ENCODE results near the gene ELOB.

Gene ELOB

DNA sequence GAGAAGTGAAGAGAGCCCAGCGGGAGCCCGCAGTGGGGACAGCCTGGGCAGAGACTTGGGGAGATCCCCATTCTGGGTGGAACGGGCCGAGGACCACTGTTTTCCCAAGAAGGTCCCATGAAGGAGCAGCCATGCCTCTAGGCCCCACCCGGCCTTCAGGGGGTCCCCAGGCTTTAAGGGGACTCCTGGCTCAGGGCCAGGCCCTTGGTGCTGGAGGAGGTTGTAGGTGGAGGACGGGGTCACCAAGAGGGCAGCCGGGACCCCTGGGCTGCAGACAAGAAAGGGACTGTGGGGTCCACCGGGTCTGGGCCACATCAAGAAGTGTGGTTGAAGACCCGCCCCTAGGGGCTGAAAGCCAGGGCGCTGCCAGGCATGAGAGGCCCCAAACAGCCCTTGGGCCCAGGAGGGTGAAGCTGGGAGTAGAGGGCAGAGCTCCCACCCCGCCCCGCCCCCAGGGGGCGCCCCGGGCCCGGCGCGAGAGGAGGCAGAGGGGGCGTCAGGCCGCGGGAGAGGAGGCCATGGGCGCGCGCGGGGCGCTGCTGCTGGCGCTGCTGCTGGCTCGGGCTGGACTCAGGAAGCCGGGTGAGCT is 39.8 kb upstream of the ELOB start, which contains the start of gene PRSS21:
Gene PRSS21, plus strand, starts transcription at position 487 of the 589 bp plus-strand sequence. Its CDS starts 32 bp downstream, at position 519.
- ChIA-PET POLR2A (no interaction called here), CTCF (no interaction called here)
- no peaks in the 10 kb centered on the region for H3K4me1 ChIP-seq (ENCODE audit: control insufficient read depth, insufficient read depth, low read length)
- H3K36me3 ChIP-seq (ENCODE audit: control insufficient read depth in 2 of 2, insufficient read depth in 1 of 2, low read length in 2 of 2): no peaks in the 10 kb centered on the region
- TF ChIP-seq, protein P1, sequence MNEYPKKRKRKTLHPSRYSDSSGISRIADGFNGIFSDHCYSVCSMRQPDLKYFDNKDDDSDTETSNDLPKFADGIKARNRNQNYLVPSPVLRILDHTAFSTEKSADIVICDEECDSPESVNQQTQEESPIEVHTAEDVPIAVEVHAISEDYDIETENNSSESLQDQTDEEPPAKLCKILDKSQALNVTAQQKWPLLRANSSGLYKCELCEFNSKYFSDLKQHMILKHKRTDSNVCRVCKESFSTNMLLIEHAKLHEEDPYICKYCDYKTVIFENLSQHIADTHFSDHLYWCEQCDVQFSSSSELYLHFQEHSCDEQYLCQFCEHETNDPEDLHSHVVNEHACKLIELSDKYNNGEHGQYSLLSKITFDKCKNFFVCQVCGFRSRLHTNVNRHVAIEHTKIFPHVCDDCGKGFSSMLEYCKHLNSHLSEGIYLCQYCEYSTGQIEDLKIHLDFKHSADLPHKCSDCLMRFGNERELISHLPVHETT (tag by site-specific recombination; IDR thresholded peaks at IDR 0.05): no peak
- no peak within 1 kb of the TSS for H3K27ac ChIP-seq (ENCODE audit: extremely low read depth, low read depth, low read length)
- H3K4me3 ChIP-seq (ENCODE audit: low read depth, low read length): no peak within 1 kb of the TSS
- H3K9me3 ChIP-seq (ENCODE audit: control insufficient read depth, insufficient read depth, low read depth, low read length): no peaks in the 10 kb centered on the region

DNA sequence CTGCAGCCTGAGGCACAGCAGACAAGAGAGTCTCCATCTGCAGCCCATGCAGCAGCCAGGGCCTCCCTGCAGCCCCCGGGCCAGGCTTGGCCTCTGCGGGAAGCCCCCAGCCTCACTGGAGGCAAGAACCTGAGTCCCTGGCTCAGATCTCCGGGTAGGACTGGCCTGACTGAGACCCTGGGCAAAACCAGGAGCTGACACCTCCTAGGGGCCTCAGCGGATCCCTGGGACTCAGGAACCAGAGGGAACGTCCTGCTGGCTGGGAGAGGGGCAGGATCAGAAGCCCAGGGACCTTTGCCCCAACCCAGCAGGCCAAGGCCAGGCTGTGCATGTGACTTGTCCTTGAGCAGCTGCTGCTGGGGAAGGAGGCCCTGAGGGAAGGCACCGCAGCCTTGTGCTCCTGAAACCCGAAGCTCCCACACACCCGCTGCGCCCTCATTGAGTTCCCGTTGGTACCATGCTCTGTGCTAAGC is 38.3 kb upstream of the ELOB start:
- CTCF ChIA-PET: interaction anchor here (1.0 kb wide), 1 partner anchor 23 kb away, joined by 4 read pairs; no protein-coding TSS in a partner anchor
- Histone ChIP-seq H3K4me1 (ENCODE audit: control insufficient read depth, insufficient read depth, low read length) (no peaks in the 10 kb centered on the region), H3K9me3 (ENCODE audit: control insufficient read depth, insufficient read depth, low read depth, low read length) (no peaks in the 10 kb centered on the region), H3K27ac (ENCODE audit: extremely low read depth, low read depth, low read length) (no peak overlapping the region), H3K4me3 (ENCODE audit: low read depth, low read length) (no peak overlapping the region), H3K36me3 (ENCODE audit: control insufficient read depth in 2 of 2, insufficient read depth in 1 of 2, low read length in 2 of 2) (no peaks in the 10 kb centered on the region)
- TF ChIP-seq ZNF658 (tag by site-specific recombination; IDR thresholded peaks at IDR 0.05) (no peak), ZNF510 (tag by site-specific recombination; IDR thresholded peaks at IDR 0.05; ENCODE audit: insufficient replicate concordance) (no peak), KLF16 (tag by site-specific recombination; IDR thresholded peaks at IDR 0.05) (no peak), KLF7 (tag by site-specific recombination; IDR thresholded peaks at IDR 0.05; ENCODE audit: borderline replicate concordance) (no peak), ZNF184 (tag by site-specific recombination; IDR thresholded peaks at IDR 0.05) (no peak), SP7 (tag by site-specific recombination; IDR thresholded peaks at IDR 0.05) (no peak), ZBTB48 (tag by site-specific recombination; IDR thresholded peaks at IDR 0.05) (no peak), ZNF677 (tag by site-specific recombination; IDR thresholded peaks at IDR 0.05) (no peak)
- TF ChIP-seq, protein P2, sequence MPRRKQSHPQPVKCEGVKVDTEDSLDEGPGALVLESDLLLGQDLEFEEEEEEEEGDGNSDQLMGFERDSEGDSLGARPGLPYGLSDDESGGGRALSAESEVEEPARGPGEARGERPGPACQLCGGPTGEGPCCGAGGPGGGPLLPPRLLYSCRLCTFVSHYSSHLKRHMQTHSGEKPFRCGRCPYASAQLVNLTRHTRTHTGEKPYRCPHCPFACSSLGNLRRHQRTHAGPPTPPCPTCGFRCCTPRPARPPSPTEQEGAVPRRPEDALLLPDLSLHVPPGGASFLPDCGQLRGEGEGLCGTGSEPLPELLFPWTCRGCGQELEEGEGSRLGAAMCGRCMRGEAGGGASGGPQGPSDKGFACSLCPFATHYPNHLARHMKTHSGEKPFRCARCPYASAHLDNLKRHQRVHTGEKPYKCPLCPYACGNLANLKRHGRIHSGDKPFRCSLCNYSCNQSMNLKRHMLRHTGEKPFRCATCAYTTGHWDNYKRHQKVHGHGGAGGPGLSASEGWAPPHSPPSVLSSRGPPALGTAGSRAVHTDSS (tag by site-specific recombination; IDR thresholded peaks at IDR 0.05): no peak
- TF ChIP-seq, protein P3, sequence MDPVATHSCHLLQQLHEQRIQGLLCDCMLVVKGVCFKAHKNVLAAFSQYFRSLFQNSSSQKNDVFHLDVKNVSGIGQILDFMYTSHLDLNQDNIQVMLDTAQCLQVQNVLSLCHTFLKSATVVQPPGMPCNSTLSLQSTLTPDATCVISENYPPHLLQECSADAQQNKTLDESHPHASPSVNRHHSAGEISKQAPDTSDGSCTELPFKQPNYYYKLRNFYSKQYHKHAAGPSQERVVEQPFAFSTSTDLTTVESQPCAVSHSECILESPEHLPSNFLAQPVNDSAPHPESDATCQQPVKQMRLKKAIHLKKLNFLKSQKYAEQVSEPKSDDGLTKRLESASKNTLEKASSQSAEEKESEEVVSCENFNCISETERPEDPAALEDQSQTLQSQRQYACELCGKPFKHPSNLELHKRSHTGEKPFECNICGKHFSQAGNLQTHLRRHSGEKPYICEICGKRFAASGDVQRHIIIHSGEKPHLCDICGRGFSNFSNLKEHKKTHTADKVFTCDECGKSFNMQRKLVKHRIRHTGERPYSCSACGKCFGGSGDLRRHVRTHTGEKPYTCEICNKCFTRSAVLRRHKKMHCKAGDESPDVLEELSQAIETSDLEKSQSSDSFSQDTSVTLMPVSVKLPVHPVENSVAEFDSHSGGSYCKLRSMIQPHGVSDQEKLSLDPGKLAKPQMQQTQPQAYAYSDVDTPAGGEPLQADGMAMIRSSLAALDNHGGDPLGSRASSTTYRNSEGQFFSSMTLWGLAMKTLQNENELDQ (tag by site-specific recombination; IDR thresholded peaks at IDR 0.05; ENCODE audit: low read depth): no peak
- TF ChIP-seq, protein P4, sequence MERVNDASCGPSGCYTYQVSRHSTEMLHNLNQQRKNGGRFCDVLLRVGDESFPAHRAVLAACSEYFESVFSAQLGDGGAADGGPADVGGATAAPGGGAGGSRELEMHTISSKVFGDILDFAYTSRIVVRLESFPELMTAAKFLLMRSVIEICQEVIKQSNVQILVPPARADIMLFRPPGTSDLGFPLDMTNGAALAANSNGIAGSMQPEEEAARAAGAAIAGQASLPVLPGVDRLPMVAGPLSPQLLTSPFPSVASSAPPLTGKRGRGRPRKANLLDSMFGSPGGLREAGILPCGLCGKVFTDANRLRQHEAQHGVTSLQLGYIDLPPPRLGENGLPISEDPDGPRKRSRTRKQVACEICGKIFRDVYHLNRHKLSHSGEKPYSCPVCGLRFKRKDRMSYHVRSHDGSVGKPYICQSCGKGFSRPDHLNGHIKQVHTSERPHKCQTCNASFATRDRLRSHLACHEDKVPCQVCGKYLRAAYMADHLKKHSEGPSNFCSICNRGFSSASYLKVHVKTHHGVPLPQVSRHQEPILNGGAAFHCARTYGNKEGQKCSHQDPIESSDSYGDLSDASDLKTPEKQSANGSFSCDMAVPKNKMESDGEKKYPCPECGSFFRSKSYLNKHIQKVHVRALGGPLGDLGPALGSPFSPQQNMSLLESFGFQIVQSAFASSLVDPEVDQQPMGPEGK (tag by site-specific recombination; IDR thresholded peaks at IDR 0.05): no peak
- TF ChIP-seq, protein P5, sequence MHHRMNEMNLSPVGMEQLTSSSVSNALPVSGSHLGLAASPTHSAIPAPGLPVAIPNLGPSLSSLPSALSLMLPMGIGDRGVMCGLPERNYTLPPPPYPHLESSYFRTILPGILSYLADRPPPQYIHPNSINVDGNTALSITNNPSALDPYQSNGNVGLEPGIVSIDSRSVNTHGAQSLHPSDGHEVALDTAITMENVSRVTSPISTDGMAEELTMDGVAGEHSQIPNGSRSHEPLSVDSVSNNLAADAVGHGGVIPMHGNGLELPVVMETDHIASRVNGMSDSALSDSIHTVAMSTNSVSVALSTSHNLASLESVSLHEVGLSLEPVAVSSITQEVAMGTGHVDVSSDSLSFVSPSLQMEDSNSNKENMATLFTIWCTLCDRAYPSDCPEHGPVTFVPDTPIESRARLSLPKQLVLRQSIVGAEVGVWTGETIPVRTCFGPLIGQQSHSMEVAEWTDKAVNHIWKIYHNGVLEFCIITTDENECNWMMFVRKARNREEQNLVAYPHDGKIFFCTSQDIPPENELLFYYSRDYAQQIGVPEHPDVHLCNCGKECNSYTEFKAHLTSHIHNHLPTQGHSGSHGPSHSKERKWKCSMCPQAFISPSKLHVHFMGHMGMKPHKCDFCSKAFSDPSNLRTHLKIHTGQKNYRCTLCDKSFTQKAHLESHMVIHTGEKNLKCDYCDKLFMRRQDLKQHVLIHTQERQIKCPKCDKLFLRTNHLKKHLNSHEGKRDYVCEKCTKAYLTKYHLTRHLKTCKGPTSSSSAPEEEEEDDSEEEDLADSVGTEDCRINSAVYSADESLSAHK (tag by site-specific recombination; IDR thresholded peaks at IDR 0.05): no peak
- POLR2A ChIA-PET: no interaction called here
